GM21526 (cell line): ENCODE results near the gene KLK15.

ENCODE experiments used
- ATAC-seq: cut with Tn5 transposase; IDR thresholded peaks from one replicate; pipeline ENCODE4 v1.9.1; 2021; ENCODE audit warnings: moderate library complexity; ENCODE audit not compliant: unreplicated experiment, low FRiP score

Gene KLK15

GRCh38 chr19:50779504-50780457, 53.6 kb downstream of the KLK15 start:
- ATAC-seq, result no peak

- no peak for ATAC-seq
Observed at GRCh38 chr19:50778906-50779430, 54.4 kb downstream of the KLK15 start.

GRCh38 chr19:50777830-50778303, 55.5 kb downstream of the KLK15 start:
- ATAC-seq, result no peak

GRCh38 chr19:50777261-50777660, 56.1 kb downstream of the KLK15 start:
- no peak for ATAC-seq

- ATAC-seq, result no peak
Observed at GRCh38 chr19:50776131-50776530, 57.2 kb downstream of the KLK15 start.
